ENCODE measurements around the gene ZNF540. TPM values are rescaled to one million over a fixed set of nuclear protein-coding genes. Genes with fewer than 3 reads are reported as not detected.
"Not testable (repeated sequence)": the region's sequence is repeated elsewhere in the genome, so short reads cannot be mapped to it uniquely, and the experiment has no call there.

Gene ZNF540
- polyA plus RNA-seq, 1 donor (not counting 4 experiments of a cell fraction or from before 2014, with no cell fraction given), result 0.35 TPM

DNA sequence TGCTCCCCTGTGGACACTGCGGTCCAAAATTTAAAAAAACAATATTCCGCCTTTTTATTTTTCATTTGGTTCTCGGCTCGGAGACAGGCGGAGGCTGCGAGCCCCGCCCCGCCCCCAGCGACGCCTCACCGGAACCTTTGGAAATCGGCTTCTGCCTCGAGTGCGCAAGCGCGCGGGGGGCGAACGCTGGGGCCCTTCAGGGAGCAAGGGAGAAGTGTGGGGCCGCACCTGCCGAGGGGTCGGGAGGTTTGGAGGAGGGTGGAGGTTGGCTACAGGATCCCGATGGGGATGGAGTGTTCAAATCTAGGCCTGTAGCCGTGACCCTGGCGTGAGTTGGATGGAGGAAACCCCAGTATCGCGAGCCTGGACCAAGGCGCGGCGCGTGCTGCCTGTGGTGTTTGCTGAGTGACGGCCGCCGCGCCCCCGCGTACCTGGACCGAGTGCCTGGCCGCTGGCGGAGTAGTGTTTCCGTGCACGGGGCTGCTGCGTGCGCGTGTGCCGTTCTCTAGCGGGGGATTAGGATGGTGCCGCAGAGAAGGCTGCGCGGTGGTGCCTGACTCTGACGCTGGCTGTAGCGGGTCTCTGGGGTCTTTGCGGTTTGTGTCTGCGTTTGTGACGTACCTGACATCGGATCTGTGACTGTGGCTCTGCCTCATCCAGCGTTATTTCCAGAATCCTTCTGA, 61.2 kb downstream of the ZNF540 start:
- H3K9ac ChIP-seq (ENCODE audit: control insufficient read depth, extremely low read depth, insufficient read depth, low read length), result peak overlapping the region; percentile 83
- peak overlapping the region; percentile 95 for H3K4me2 ChIP-seq (ENCODE audit: control insufficient read depth, extremely low read depth, insufficient read depth, low read depth, low read length)
- DNase-seq (ENCODE audit: low read depth, low spot score), result no peak
- H3K9me3 ChIP-seq (ENCODE audit: control insufficient read depth, low read depth, low read length), result no peaks in the 10 kb centered on the region
- no peaks in the 10 kb centered on the region for H3K36me3 ChIP-seq (ENCODE audit: control insufficient read depth in 2 of 2, extremely low read depth in 1 of 2, insufficient read depth in 2 of 2, low read length in 2 of 2)
- FAIRE-seq, result no peak
- dilution Hi-C loops (cut with MboI; ENCODE audit: extremely low pct_ligation_motif_present, low sequenced_read_pairs), result no loop called here
- H4K20me1 ChIP-seq (ENCODE audit: control insufficient read depth, extremely low read depth, insufficient read depth, low read length), result no peaks in the 10 kb centered on the region
- peaks cover 23% of the 10 kb centered on the region for H3K79me2 ChIP-seq (ENCODE audit: control insufficient read depth, insufficient read depth, low read length)
- peak overlapping the region; percentile 75 to 93 (median 89) for H3K4me3 ChIP-seq (ENCODE audit: control insufficient read depth in 2 of 3, extremely low read depth in 1 of 3, insufficient read depth in 2 of 3, low read depth in 1 of 3, low read length in 3 of 3)
- peak overlapping the region; percentile 76 for H3K27ac ChIP-seq (ENCODE audit: control insufficient read depth, insufficient read depth, low read length)
- peak overlapping the region; percentile 98 for H2AFZ ChIP-seq (ENCODE audit: control insufficient read depth, low read length)
- H3K4me1 ChIP-seq (ENCODE audit: control insufficient read depth, extremely low read depth, insufficient read depth, low read length), result peaks cover 9% of the 10 kb centered on the region
- H3K27me3 ChIP-seq (ENCODE audit: control insufficient read depth, extremely low read depth, insufficient read depth, low read length), result no peaks in the 10 kb centered on the region
- TF ChIP-seq, protein P1, sequence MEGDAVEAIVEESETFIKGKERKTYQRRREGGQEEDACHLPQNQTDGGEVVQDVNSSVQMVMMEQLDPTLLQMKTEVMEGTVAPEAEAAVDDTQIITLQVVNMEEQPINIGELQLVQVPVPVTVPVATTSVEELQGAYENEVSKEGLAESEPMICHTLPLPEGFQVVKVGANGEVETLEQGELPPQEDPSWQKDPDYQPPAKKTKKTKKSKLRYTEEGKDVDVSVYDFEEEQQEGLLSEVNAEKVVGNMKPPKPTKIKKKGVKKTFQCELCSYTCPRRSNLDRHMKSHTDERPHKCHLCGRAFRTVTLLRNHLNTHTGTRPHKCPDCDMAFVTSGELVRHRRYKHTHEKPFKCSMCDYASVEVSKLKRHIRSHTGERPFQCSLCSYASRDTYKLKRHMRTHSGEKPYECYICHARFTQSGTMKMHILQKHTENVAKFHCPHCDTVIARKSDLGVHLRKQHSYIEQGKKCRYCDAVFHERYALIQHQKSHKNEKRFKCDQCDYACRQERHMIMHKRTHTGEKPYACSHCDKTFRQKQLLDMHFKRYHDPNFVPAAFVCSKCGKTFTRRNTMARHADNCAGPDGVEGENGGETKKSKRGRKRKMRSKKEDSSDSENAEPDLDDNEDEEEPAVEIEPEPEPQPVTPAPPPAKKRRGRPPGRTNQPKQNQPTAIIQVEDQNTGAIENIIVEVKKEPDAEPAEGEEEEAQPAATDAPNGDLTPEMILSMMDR (optimal IDR thresholded peaks at IDR 0.05 in 1 of 3, IDR thresholded peaks at IDR 0.05 in 1 of 3, conservative IDR thresholded peaks at IDR 0.05 in 1 of 3; ENCODE audit: extremely low read depth in 1 of 3, insufficient read depth in 2 of 3, low read length in 3 of 3), result peak in 1 of 3 experiments; percentile 4
- no peak for TF ChIP-seq EZH2 (IDR thresholded peaks at IDR 0.05; ENCODE audit: low read length)
- no peaks in the 10 kb centered on the region for H3K9me1 ChIP-seq (ENCODE audit: control insufficient read depth, extremely low read depth, insufficient read depth, low read length)

DNA sequence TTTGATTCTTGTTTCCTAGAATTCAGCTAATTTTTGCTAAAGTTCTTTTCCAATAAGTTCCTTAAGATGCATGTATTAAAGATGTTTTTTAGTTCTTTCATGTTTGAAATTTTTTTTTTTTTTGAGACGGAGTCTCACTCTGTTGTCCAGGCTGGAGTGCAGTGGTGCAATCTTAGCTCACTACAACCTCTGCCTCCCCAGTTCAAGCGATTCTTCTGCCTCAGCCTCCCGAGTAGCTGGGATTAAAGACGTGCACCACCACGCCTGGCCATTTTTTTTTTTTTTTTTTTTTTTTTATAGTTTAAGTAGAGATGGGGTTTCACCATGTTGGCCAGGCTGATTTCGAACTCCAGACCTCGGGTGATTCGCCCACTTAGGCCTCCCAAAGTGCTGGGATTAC, 62.5 kb downstream of the ZNF540 start:
- H3K27me3 ChIP-seq (ENCODE audit: control insufficient read depth, extremely low read depth, insufficient read depth, low read length); H4K20me1 ChIP-seq (ENCODE audit: control insufficient read depth, extremely low read depth, insufficient read depth, low read length); H3K36me3 ChIP-seq (ENCODE audit: control insufficient read depth in 2 of 2, extremely low read depth in 1 of 2, insufficient read depth in 2 of 2, low read length in 2 of 2); H3K9me3 ChIP-seq (ENCODE audit: control insufficient read depth, low read depth, low read length); H3K9me1 ChIP-seq (ENCODE audit: control insufficient read depth, extremely low read depth, insufficient read depth, low read length); H3K9ac ChIP-seq (ENCODE audit: control insufficient read depth, extremely low read depth, insufficient read depth, low read length); DNase-seq (ENCODE audit: low read depth, low spot score); H2AFZ ChIP-seq (ENCODE audit: control insufficient read depth, low read length); H3K27ac ChIP-seq (ENCODE audit: control insufficient read depth, insufficient read depth, low read length); FAIRE-seq; H3K4me2 ChIP-seq (ENCODE audit: control insufficient read depth, extremely low read depth, insufficient read depth, low read depth, low read length); H3K4me3 ChIP-seq (ENCODE audit: control insufficient read depth in 2 of 3, extremely low read depth in 1 of 3, insufficient read depth in 2 of 3, low read depth in 1 of 3, low read length in 3 of 3); dilution Hi-C loops (cut with MboI; ENCODE audit: extremely low pct_ligation_motif_present, low sequenced_read_pairs); H3K4me1 ChIP-seq (ENCODE audit: control insufficient read depth, extremely low read depth, insufficient read depth, low read length): not testable (repeated sequence)
- peaks cover 19% of the 10 kb centered on the region for H3K79me2 ChIP-seq (ENCODE audit: control insufficient read depth, insufficient read depth, low read length)

Other genes with a start within 250 kb of the ZNF540 start
- gene ZNF527, start 223.8 kb upstream of the ZNF540 start, polyA plus RNA-seq, result 2.1 to 2.9 TPM (median 2.2 TPM) in 3 replicates
- gene ZNF569, start 127.4 kb upstream of the ZNF540 start, polyA plus RNA-seq, result 2.1 to 2.9 TPM (median 2.1 TPM) in 3 replicates
- 1.6 to 2.9 TPM (median 1.9 TPM) in 3 replicates for gene ZNF570, start 125.5 kb upstream of the ZNF540 start, polyA plus RNA-seq
- 4.3 to 6.8 TPM (median 6.1 TPM) in 3 replicates for gene ZNF793, start 87.9 kb upstream of the ZNF540 start, polyA plus RNA-seq
- gene ZNF571, start 84 bp upstream of the ZNF540 start, polyA plus RNA-seq, result 1.6 to 4.0 TPM (median 2.4 TPM) in 3 replicates
- 3.0 to 4.2 TPM (median 3.4 TPM) in 3 replicates for gene ZFP30, start 60.6 kb downstream of the ZNF540 start, polyA plus RNA-seq
- gene ZNF607, start 124.9 kb downstream of the ZNF540 start, polyA plus RNA-seq, result 4.5 to 6.1 TPM (median 5.4 TPM) in 3 replicates
- gene ZNF573, start 184.7 kb downstream of the ZNF540 start, polyA plus RNA-seq, result 2.4 to 5.2 TPM (median 3.5 TPM) in 3 replicates

All from keratinocyte (primary cell).